Astrocyte of the spinal cord (primary cell): ENCODE measurements around the gene ALDH3A1.

ENCODE experiments used
- DNase-seq: peaks from one replicate; pipeline ENCODE4 v3.0.0; 2011; ENCODE audit warnings: low read depth, low spot score
- H3K4me3 ChIP-seq: 2 replicates; pipeline ENCODE4 v1.5.1; 2011; ENCODE audit warnings: low read depth, mild to moderate bottlenecking, low read length, moderate library complexity
- in situ Hi-C: cut with HindIII; loops from 2 replicates; pipeline ENCODE4 v1.10.0; 2017; ENCODE audit warnings: low sequenced_read_pairs
- TF ChIP-seq, protein P1 (sequence below): IDR thresholded peaks from 2 replicates; pipeline ENCODE4 v1.5.1; 2012; ENCODE audit warnings: low read depth, mild to moderate bottlenecking, low read length, inconsistent platforms

The ALDH3A1 gene

DNA sequence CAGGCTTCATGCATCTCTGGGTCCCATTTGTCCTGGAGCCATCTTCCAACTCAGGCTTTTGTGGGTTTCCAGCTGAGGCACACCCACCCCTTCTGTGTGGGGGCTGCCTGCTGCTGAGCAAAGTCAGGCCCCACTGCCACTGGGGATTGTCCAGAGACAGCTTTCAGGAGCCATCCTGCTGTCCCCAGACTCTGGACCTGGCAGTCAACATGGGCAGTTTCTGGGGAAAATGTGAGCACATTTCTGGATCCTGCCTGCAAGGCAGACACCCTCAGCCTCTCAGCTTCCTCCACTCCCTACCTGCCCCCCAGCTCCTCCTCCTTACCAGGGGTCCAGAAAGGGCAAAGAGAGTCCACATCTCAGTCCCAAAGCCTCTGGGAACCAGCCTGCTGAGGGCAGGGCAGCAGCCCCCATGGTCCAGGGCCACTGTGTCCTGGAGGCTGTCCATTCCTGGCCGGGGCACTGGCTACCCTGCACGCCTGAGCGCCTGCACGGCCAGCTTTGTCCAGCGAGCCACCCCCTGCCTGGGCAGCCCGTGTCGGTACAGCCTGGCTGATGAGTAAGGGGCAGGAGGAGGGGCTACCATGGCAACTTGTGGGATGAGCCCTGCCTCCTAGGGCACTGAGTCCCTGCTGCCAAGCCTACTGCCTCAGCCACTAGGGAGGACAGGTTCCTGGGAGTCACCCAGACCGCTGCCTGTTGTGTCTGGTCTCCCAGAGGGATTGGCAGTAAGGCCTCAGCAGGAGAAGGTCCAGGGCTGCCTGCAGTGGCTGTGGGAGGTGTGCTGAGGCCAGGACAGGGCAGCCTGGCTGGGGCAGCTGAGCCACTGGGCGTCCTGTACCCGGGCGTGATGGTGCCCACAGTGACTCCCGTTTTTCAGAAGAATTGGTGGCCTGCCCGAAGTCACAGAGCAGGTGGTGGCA is 31.7 kb downstream of the ALDH3A1 start, which contains the start of gene SLC47A2:
Gene SLC47A2, minus strand, starts transcription at position 477 of the 923 bp plus-strand sequence. Its CDS starts 29 bp downstream, at position 448.
- H3K4me3 ChIP-seq = no peak within 1 kb of the TSS
- in situ Hi-C loops = no loop called here
- TF ChIP-seq, protein P1, sequence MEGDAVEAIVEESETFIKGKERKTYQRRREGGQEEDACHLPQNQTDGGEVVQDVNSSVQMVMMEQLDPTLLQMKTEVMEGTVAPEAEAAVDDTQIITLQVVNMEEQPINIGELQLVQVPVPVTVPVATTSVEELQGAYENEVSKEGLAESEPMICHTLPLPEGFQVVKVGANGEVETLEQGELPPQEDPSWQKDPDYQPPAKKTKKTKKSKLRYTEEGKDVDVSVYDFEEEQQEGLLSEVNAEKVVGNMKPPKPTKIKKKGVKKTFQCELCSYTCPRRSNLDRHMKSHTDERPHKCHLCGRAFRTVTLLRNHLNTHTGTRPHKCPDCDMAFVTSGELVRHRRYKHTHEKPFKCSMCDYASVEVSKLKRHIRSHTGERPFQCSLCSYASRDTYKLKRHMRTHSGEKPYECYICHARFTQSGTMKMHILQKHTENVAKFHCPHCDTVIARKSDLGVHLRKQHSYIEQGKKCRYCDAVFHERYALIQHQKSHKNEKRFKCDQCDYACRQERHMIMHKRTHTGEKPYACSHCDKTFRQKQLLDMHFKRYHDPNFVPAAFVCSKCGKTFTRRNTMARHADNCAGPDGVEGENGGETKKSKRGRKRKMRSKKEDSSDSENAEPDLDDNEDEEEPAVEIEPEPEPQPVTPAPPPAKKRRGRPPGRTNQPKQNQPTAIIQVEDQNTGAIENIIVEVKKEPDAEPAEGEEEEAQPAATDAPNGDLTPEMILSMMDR = no peak

DNA sequence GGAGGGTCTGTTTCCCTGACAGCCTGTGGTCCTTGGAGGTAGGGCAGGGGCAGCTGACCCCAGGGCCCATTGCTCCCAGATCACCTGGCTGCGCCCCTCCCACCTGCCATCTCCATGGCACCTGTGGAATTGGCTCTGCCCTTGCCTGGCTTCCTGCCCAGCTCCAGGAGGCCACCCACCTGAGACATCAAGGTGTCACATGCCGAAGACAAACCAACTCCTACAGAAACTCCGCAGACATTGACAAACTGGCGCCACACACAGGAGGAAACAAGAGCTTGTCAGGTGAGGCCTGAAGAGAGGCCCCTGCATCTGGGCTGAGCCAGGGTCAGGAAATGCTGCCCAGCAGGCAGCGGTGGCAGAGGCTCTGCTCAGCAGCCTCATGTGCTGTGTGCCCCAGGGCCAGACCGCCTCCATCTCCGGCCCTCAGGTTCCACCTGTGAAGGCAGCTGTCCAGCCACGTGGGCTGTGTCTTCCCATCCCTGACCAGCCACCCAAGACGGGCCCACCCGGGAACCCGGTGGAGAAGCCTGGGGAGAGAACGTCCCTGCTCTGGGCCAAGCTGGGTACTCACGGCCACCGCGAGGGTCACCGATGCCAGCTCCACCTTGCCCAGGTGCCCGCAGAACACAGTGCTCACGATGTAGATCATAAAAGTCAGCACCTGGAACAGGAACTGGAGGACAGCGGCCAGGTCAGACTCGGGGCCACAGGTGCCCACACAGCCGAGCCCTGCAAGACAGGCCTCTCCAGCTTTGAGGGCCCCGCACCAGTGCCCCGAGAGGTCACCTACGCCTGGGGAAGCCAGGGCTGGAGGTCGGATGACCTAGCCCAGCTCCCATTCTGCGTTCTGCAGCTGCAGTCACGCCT is 33.3 kb downstream of the ALDH3A1 start:
- no peak overlapping the region for H3K4me3 ChIP-seq
- no peak for DNase-seq
- TF ChIP-seq, protein P1 = no peak
- in situ Hi-C loops = no loop called here

More for the DNA sequence above, 31.7 kb downstream of the ALDH3A1 start, which contains the start of gene SLC47A2:
- DNase-seq = no peak

DNA sequence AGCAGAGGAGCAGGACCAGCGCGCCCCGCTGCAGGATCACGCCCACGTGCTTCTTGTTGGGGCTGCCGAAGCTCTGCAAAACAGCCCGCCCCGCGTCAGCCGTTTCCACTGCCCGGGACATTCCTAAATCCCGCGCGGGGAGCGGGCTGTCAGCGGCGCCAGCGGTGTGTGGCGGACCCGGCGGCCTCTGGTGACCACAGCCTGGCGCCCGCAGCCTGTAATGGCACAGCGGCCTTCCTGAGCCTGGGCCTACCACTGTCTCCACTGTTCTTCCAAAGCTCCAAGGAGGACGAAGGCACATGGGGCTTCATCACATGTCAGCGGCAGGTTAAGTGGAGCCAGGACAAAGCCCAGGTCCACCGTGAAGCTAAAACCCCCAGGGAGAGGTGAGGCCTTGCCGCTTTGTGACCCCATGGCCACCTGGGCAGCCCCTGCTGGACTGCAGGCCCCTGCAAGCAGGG is 34.2 kb downstream of the ALDH3A1 start:
- DNase-seq = no peak
- TF ChIP-seq, protein P1 = no peak
- no peak overlapping the region for H3K4me3 ChIP-seq
- in situ Hi-C loops = no loop called here

- no peak overlapping the region for H3K4me3 ChIP-seq
- no peak for DNase-seq
- in situ Hi-C loops = no loop called here
- TF ChIP-seq, protein P1 = peak; percentile 25
Measured at GRCh38 chr17:19713462-19713861, 34.6 kb downstream of the ALDH3A1 start.

GRCh38 chr17:19712436-19713004 is 35.6 kb downstream of the ALDH3A1 start:
- no peak for DNase-seq
- no peak overlapping the region for H3K4me3 ChIP-seq
- TF ChIP-seq, protein P1 = no peak
- in situ Hi-C loops = no loop called here

DNA sequence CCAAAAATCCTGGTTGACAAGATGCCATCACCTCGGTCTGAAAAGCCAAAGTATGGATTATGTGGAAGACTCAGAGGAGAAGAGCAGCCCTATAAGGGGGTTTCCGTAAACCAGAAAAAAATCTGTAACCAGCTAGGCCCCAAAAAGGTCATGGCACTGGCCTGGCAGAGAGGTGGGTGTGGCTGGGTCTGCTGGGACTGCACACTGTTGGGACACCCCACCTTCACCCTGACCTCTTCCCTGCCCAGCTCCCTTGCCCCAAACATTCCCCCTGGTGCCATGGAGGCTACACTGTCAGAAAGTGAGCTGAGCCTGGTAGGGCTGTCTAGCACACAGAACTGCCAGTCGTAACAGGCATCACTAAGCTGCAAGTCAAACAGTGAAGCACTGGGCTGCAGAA is 38.3 kb downstream of the ALDH3A1 start:
- TF ChIP-seq, protein P1 = no peak
- in situ Hi-C loops = no loop called here
- no peak overlapping the region for H3K4me3 ChIP-seq
- no peak for DNase-seq
